ENCODE measurements around the gene ARHGAP10. TPM values are rescaled to one million over a fixed set of nuclear protein-coding genes. Genes with fewer than 3 reads are reported as not detected.

The ARHGAP10 gene
- total RNA-seq, 1 experiment from 2014 or later, result 9.0 TPM

DNA sequence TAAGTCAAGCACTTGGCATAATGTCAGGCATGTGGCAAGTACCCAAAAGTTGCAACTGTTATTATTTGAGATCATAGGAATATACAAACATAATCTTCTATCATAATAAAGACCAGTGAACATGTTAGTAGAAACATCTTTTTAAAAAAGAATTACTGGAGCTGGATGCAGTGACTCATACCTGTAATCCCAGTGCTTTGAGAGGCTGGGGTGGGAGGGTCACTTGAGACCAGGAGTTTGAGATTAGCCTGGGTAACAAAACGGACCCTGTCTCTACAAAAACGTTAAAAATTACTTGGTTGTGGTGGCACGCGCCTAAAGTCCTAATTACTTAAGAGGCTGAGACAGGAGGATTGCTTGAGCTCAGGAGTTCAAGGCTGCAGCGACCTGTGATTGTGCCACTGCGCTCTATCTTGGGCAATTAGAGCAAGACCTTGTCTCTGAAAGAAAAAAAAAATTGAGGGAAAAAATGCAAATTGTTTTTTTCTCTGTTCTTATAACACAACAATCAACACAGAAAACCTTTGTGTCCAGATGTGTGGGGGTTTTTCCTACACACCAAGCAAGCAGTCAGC, 284.3 kb downstream of the ARHGAP10 start:
- ATAC-seq, result no peak
- Histone ChIP-seq H2AFZ (ENCODE audit: low read length) (no peak overlapping the region), H3K9me2 (replicated peaks; ENCODE audit: low read length) (no peaks in the 10 kb centered on the region), H4K20me1 (ENCODE audit: low read length) (no peaks in the 10 kb centered on the region), H3K4me1 (ENCODE audit: insufficient read depth, low read length) (no peaks in the 10 kb centered on the region), H3K27ac (ENCODE audit: low read length) (no peak overlapping the region), H3F3A (ENCODE audit: low read length, unreplicated experiment) (no peaks in the 10 kb centered on the region), H3K79me2 (ENCODE audit: low read length) (no peaks in the 10 kb centered on the region), H3K4me3 (ENCODE audit: low read length) (no peak overlapping the region), H3K4me2 (ENCODE audit: low read length) (no peak overlapping the region), H3K36me3 (ENCODE audit: low read depth, low read length) (no peaks in the 10 kb centered on the region), H3K9me3 (ENCODE audit: low read length) (no peaks in the 10 kb centered on the region), H3K9ac (ENCODE audit: low read length) (no peak overlapping the region), H3K27me3 (ENCODE audit: low read length) (no peaks in the 10 kb centered on the region)
- no TSS peak for BruUV-seq (replicated peaks)
- ChIA-PET POLR2A (ENCODE audit: unreplicated experiment) (no interaction called here), CTCF (no interaction called here)
- intact Hi-C loops (cut with micrococcal nuclease), result loop anchor here (10.0 kb wide), 1 partner anchor 249 kb away; no protein-coding TSS in a partner anchor
- no peak for TF ChIP-seq EZH2 (IDR thresholded peaks at IDR 0.05; ENCODE audit: low read length, unreplicated experiment)
- no peak for DNase-seq

DNA sequence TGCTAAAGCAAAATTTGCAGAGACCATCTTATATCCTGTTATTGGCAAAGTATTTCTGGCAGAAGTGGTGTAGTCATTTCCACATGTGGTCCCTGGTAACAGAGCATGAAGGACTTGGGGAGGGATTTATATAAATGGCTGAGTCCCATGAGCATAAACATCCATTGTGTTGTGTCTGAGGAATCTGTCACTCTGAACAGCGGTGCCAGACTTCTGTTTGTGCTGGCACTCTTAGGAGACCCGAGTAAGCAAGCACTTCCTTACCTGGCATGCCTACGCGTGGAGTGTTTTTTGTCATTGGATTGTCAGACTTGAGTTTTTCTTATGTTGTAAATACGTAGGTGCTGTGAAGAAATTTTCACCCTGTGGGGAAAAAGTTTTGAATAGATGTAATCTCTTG, 285.9 kb downstream of the ARHGAP10 start:
- H3K27ac ChIP-seq (ENCODE audit: low read length), result no peak overlapping the region
- no peaks in the 10 kb centered on the region for H3K4me1 ChIP-seq (ENCODE audit: insufficient read depth, low read length)
- H3F3A ChIP-seq (ENCODE audit: low read length, unreplicated experiment), result no peaks in the 10 kb centered on the region
- H3K9me3 ChIP-seq (ENCODE audit: low read length), result no peaks in the 10 kb centered on the region
- intact Hi-C loops (cut with micrococcal nuclease), result loop anchor here (10.0 kb wide), 1 partner anchor 247 kb away; no protein-coding TSS in a partner anchor
- DNase-seq, result no peak
- H4K20me1 ChIP-seq (ENCODE audit: low read length), result no peaks in the 10 kb centered on the region
- no peak overlapping the region for H2AFZ ChIP-seq (ENCODE audit: low read length)
- no peak for ATAC-seq
- H3K4me2 ChIP-seq (ENCODE audit: low read length), result no peak overlapping the region
- H3K79me2 ChIP-seq (ENCODE audit: low read length), result no peaks in the 10 kb centered on the region
- CTCF ChIA-PET, result interaction anchor here (0.5 kb wide), 1 partner anchor 102 kb away, joined by 4 read pairs; no protein-coding TSS in a partner anchor
- H3K4me3 ChIP-seq (ENCODE audit: low read length), result no peak overlapping the region
- BruUV-seq (replicated peaks), result no TSS peak
- no peak for TF ChIP-seq EZH2phosphoT487 (IDR thresholded peaks at IDR 0.05; ENCODE audit: borderline replicate concordance, low read length)
- TF ChIP-seq EZH2 (IDR thresholded peaks at IDR 0.05; ENCODE audit: low read length, unreplicated experiment), result no peak
- TF ChIP-seq, protein P1, sequence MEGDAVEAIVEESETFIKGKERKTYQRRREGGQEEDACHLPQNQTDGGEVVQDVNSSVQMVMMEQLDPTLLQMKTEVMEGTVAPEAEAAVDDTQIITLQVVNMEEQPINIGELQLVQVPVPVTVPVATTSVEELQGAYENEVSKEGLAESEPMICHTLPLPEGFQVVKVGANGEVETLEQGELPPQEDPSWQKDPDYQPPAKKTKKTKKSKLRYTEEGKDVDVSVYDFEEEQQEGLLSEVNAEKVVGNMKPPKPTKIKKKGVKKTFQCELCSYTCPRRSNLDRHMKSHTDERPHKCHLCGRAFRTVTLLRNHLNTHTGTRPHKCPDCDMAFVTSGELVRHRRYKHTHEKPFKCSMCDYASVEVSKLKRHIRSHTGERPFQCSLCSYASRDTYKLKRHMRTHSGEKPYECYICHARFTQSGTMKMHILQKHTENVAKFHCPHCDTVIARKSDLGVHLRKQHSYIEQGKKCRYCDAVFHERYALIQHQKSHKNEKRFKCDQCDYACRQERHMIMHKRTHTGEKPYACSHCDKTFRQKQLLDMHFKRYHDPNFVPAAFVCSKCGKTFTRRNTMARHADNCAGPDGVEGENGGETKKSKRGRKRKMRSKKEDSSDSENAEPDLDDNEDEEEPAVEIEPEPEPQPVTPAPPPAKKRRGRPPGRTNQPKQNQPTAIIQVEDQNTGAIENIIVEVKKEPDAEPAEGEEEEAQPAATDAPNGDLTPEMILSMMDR (conservative IDR thresholded peaks at IDR 0.05; ENCODE audit: low read depth, low read length), result no peak
- H3K9ac ChIP-seq (ENCODE audit: low read length), result no peak overlapping the region
- no peaks in the 10 kb centered on the region for H3K36me3 ChIP-seq (ENCODE audit: low read depth, low read length)
- H3K9me2 ChIP-seq (replicated peaks; ENCODE audit: low read length), result no peaks in the 10 kb centered on the region
- H3K27me3 ChIP-seq (ENCODE audit: low read length), result no peaks in the 10 kb centered on the region
- POLR2A ChIA-PET (ENCODE audit: unreplicated experiment), result no interaction called here

- no peaks in the 10 kb centered on the region for H3K79me2 ChIP-seq (ENCODE audit: low read length)
- intact Hi-C loops (cut with micrococcal nuclease), result no loop called here
- no peaks in the 10 kb centered on the region for H3K9me2 ChIP-seq (replicated peaks; ENCODE audit: low read length)
- BruUV-seq (replicated peaks), result no TSS peak
- H3K36me3 ChIP-seq (ENCODE audit: low read depth, low read length), result no peaks in the 10 kb centered on the region
- H3K4me2 ChIP-seq (ENCODE audit: low read length), result no peak overlapping the region
- ChIA-PET CTCF (interaction anchor here (0.6 kb wide), 1 partner anchor 709 kb away, joined by 3 read pairs; no protein-coding TSS in a partner anchor), POLR2A (ENCODE audit: unreplicated experiment) (no interaction called here)
- H3K4me3 ChIP-seq (ENCODE audit: low read length), result no peak overlapping the region
- H3K9me3 ChIP-seq (ENCODE audit: low read length), result no peaks in the 10 kb centered on the region
- H4K20me1 ChIP-seq (ENCODE audit: low read length), result no peaks in the 10 kb centered on the region
- H3F3A ChIP-seq (ENCODE audit: low read length, unreplicated experiment), result no peaks in the 10 kb centered on the region
- H2AFZ ChIP-seq (ENCODE audit: low read length), result no peak overlapping the region
- no peak overlapping the region for H3K27ac ChIP-seq (ENCODE audit: low read length)
- no peaks in the 10 kb centered on the region for H3K4me1 ChIP-seq (ENCODE audit: insufficient read depth, low read length)
- no peaks in the 10 kb centered on the region for H3K27me3 ChIP-seq (ENCODE audit: low read length)
- ATAC-seq (no peak), DNase-seq (no peak)
- no peak overlapping the region for H3K9ac ChIP-seq (ENCODE audit: low read length)
- TF ChIP-seq, protein P1 (conservative IDR thresholded peaks at IDR 0.05; ENCODE audit: low read depth, low read length), result peak; percentile 12; the same call in 1 of the 2 replicates
- TF ChIP-seq EZH2phosphoT487 (IDR thresholded peaks at IDR 0.05; ENCODE audit: borderline replicate concordance, low read length), result no peak
Measured at GRCh38 chr4:148021686-148022085, 289.8 kb downstream of the ARHGAP10 start.
